Measurements from ENCODE around the gene TGFBR3.
"Not testable (repeated sequence)": the region's sequence is repeated elsewhere in the genome, so short reads cannot be mapped to it uniquely, and the experiment has no call there.

Gene TGFBR3

DNA sequence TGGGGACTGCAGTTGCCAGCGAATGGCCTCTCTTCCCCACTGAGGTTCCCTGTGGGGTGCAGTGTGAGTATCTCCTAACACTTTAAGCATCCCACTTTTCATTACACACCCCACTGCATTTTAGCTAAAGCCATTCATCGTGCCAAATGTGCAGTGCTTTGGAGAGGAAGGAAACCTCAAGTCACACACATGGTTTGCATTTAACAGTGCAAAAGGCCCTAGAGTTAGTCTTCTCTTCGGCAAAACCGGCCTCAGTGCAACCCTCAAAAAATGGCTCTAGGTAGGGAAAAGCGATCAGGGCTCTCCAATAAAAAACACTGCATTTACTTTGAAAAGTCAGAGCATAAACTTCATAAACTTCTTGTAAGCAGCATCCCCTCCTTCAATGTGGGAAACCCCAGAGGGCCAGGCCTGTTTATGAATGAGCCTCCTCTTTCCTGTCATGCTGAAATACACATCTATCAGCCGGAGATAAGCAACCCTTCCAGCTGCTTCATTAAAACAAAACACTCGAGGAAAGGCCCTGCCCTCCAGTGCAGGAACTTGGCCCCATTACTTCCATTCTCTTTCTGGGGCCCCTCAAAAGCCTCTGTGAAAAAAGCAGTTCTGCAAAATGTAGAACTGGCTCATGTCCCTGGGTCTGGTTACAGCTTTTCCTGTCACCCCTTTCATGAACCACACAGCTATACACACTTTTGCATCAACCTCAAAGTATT is 201.3 kb downstream of the TGFBR3 start:
- no peak for DNase-seq (ENCODE audit: low read depth in 2 of 2)

DNA sequence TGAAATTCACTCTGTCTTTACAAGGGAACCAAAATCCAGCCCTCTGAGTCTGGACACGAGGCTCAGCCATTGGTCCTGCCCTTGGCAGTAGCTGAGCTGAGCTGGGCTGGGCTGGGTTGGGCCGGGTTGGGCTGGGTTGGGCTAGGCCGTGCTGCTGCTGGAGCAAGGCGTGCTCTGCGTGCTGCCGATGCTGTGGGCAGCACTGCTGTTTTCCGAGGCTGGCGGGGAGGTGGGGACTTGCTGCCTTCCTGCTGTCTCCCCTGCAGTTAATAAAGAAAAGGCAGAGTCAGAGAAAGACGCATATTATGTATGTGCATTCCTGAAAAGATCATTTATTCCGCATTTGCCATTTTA is 202.4 kb downstream of the TGFBR3 start:
- DNase-seq (ENCODE audit: low read depth in 2 of 2): no peak

DNA sequence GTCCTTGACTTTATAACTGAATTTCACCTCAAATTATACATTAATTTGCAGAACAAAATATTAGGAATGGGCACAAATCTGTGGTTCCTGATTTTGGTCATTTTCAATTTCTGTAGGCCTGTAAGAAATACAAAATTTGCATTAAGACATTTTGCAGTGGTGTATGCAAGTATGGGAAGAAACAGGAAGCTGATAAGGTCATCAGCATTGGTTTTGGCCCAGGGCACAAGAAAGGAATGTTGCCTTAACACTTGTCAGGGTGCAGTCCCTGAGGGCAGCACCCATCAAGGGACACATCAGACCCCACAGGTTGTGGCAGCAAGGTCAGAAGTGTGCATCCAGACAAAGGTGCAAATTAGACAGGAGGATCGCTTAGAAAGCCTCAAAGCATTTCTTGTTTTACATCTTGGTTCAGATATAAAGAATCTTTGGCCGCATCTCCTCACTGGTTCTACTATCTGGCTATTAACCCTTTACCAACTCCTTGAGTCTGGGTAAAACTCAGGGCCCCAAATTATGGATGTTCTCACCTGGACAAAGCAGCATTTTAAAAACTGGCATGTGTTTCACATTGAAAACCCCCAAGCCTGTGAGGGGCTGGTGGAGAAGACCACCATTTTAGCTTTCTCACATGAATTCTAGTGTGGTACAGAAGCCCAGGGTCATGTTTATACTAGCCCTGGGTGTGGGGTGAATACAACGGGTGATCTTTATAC is 202.9 kb downstream of the TGFBR3 start:
- DNase-seq (ENCODE audit: low read depth in 2 of 2): no peak

DNA sequence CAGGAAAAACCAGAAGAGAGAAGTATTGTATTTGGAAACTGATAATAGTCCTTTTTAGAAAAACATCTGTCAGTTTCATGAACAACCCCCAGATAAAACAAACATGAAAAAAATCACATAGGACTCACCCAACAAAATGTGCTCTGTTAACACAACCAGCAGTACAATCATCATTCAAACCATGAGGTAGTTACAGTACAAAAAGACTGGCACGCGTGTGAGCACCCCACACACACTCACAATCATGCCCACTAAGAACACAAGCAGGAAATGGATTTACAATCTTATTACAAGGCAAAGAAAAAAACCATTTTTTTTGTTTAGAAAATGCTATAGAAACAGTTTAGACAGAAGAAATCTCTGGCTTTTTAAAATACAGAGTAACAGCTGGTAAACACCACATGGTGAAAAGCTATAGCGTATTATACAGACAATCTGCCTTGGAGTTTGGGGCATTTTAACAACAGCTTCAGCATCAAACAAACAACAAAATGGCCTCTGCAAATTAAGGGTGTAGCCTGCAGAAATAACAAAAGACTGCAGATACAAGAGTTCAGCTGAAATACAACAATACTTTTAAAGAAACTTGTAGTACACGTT is 205.3 kb downstream of the TGFBR3 start:
- DNase-seq (ENCODE audit: low read depth in 2 of 2): no peak

DNA sequence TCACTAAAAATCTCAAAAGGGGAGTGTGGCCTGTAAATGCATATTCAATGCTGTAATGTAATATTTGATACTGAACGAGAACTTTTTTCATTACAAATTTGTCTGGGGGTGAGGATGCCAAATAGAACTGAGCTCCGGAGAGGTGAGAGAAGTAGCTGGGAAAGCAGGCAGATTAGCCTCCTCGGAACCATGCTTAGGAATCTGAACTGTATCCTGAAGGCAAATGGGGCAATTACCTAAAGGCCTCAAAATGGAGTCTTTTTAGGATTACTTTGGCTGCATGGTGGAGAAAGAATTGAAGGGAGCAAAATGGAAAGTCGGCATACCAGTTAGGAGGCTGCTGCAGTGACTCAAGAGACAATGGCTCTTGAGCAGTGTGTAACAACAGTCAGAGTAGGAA is 206.5 kb downstream of the TGFBR3 start:
- no peak for DNase-seq (ENCODE audit: low read depth in 2 of 2)

DNA sequence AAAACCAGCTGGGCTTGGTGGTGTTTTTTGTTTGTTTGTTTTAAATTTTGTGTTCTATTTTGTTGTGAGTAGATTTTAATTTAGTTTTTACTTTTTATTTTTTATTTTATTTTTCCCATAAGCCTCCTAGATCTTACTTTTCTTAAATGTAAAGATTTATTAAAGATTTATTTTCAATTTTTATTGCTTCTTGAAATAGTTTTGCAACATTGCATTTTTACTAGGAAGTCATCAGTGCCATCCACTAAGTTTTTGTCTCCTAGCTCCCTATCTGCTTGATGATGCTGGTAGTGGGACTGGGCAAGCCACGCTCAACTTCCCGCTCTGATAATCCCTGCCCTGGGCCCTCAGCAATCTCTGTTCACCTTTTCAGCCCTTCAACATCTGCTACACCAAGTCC is 209.9 kb downstream of the TGFBR3 start:
- DNase-seq (ENCODE audit: low read depth in 2 of 2): no peak

DNA sequence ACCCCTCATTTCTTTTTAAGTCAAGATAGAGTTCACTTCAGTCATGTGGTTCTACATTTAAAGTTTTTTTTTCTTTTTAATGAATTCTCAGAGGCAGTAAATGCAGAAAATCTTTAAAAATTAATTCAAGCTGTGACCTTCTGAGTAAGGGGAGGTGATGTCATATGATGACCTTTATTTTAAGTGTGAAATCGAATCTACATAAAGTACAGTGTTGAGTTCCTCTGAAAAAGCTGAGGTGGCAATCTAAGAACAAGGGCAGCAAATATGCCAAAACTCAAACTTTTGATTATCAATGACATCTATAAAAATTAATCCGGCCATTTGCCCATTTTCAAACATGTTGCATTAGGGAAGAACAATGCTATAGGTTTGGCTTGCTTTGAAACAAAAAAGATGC is 211.8 kb downstream of the TGFBR3 start:
- no peak for DNase-seq (ENCODE audit: low read depth in 2 of 2)

DNA sequence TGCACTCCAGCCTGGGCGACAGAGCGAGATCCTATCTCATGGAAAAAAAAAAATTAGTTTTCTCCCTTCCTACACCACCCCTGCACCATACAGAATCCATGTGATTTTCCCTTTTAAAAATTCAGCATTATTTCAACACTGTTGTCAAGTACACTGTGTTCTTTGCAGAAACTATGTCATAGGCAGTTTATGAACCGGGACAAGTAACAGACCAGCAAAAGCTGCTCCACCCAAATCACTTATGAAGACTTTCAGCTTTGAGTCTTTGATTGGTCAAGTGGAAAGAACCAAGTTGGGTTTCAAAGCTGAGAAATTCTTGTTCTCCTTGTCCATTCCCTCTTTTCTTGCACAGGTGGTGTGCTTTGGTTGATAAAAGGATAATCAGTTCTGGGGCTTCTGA is 212.3 kb downstream of the TGFBR3 start:
- DNase-seq (ENCODE audit: low read depth in 2 of 2): no peak

DNA sequence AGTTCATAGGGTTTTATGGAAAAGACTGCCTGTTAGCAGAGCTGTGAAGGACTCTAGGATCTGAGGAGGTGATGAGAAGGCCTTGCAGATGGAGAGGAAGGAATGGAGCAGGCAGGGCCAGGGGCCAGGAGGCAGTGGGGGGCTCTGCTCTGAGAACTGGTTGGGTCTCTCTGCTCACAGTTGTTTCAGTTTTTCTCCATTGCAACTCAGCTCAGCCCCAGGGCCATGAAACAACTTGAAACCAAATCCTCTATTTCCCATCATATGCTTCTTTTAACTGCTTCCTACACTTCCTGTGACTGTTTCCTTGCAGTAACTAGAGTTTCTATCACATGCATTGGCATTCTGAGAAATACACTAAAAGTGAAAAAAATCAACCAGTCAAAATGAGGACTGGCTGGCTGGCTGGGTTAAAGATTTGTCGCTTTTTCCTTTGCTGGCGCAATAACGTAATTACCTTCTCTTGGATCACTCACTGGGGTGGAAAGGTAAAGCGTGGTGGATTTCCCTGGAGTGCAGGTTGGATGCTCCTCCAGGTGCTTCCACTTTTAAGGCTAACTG is 213.3 kb downstream of the TGFBR3 start:
- no peak for DNase-seq (ENCODE audit: low read depth in 2 of 2)

DNA sequence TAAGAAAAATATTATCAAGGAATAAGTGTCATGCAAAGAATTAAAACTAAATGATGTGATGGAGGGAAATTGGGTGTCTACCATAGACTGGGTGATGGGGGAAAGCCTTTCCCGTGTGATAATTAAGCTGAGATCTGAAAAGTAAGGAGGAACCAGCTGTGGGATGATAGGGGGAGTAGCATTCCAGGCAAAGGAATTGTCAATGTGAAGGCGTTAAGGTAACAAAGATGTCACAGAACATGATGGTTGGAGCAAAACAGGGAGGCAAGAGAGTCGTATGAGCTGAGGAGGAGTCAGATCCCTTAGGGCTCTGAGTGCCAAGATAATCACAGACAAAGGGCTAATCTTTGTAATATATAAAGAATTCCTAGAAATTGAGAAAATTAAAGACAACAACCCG is 215.2 kb downstream of the TGFBR3 start:
- no peak for DNase-seq (ENCODE audit: low read depth in 2 of 2)

DNA sequence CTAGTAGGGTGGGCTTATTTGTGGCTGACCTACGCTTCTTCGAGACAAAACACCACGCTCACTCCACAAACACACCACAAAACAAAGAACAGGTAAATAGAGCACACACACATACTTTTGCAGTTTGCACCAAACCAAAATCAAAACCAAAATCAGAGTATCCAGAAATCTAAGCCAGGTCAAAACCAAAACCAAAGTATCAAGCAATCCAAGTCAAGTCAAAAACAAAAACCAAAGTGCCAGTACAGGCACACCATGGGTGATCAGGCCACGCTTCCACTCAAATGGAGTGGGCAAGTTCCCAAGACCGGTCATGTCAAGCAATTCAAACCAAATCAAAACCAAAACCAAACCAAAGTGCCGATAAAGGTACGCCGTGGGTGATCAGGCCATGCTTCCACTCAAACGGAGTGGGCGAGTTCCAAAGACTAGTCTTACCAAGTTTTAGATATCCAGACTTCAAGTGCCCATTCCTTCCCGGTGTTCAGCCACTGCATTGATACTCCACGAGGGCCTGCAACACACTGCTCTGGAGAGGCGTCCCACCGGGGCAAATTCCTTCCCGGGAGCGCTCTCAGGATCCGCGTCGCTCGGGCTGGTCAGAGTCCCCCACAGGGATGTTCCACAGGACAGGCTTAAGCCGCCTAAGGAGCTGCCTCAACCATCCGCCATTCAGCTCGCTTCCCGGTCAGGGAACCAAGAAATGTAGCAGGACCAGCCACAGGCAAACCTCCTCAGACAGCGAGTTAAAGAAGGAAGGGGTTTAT is 216.2 kb downstream of the TGFBR3 start:
- DNase-seq (ENCODE audit: low read depth in 2 of 2): no peak

DNA sequence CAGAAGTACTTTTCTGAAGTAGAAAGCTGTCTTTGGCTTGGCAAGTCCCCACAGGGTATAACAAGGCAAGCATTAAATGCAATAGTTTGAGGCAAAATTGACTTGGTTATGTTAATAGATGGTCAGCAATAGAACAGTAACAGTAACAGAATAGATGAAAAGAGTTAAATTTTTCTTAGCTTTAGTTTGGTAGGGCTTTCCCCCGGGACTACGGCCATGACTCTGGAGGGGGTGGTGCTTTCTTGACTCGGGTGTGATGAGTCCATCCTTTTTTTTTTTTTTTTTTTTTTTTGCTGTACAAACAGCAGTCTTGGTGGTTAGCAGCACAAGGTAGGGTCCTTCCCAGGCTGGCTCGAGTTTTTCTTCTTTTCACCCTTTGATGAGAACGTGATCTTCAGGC is 219.3 kb downstream of the TGFBR3 start:
- DNase-seq (ENCODE audit: low read depth in 2 of 2): not testable (repeated sequence)

DNA sequence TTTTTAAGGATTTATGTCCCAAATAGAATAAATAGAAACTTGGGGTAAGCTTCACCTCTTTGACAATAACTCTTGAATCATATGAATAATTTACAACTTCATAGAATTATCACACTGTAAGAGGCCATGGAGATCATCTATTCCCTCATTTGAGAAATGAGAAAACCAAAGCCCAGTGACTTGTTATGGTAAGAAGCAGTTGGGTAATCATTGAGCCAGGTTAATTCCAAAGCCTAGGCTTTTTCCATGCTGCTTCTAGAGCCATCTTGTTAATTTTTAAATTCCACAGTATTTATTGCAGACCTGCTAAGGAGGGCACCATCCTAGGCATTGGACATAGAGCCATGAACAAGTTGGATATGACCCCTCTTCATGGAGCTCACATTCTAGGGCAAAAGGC is 224.8 kb downstream of the TGFBR3 start:
- DNase-seq (ENCODE audit: low read depth in 2 of 2): no peak

DNA sequence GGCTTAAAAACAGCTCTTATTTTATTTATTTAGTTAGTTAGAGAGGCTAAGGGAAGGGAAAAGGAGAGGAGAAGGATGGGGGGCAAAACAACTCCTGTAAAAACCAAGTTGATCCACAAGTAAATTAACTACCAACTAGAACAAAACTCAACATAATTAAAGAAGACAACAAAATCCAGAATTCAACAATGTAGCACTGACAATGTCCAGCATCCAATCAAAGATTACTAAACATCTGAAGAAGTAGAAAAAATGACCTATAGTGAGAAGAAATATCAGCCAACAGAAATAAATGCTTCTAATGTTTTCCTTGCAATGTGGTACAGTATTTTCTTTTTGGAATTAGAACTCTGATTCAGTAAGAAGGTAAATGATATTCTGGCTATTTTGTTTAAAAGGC is 225.2 kb downstream of the TGFBR3 start:
- no peak for DNase-seq (ENCODE audit: low read depth in 2 of 2)

DNA sequence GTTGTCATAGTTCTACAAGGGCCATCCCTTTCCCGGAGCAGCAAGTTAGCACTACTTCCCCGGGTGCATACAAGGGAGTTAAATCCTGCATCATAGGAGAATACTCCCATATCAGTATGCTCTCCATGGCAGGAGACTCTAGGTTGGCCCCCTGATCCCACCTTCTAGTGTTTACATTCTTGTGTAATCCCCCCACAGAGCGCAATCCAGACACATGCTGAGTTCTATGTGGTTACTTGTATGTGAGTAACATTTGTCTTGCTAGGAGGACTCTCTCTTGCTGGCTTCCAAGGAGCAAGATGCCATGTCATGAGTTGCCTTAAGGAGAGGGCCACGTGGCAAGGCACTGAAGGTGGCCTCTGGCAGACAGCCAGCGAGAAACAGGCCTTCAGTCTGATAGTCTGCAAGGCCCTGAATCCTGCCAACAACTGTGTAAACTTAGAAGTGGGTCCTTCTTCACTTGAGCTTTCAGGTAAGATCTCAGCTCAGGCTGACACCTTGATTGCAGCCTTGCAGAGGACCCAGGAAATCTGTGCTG is 230.0 kb downstream of the TGFBR3 start:
- no peak for DNase-seq (ENCODE audit: low read depth in 2 of 2)

DNA sequence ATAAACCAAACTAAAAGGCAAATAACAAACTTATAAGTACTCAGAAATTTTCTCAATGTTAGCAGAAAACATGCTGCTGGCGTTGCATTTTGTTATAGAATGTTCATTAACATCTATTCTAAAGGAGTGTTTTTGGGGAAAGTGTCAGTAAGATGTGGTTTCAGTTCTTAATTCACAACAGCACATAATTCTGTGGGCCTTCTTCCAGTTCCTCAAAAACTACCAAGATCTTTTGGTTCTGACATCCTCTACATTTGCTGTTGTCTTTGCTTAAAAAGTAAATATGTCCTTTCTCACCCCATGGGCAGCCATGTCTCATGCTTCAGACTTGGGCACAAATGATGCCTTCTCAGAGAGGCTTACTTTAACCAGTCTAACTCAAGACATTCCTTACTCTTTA is 232.8 kb downstream of the TGFBR3 start:
- DNase-seq (ENCODE audit: low read depth in 2 of 2): no peak

DNA sequence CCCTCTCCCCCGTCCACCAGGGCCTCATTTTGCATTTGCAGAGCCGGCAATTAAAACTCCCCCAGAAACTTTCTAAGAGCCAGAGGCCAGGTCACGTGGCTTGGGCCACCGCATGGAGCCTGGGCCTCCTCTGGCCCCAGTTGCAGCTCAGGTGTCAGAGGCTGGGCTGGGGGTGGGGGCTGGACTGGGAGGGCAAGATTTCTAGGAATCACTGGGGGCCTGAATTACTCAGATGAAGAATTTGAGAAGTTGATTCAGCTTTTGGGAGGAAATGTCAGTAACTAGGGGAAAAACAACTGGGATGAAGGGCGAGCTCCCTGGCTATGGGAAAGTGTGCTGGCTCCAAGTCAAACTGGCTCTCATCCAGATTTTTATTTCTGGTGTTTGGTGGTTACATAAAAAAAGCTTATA is 234.3 kb downstream of the TGFBR3 start:
- no peak for DNase-seq (ENCODE audit: low read depth in 2 of 2)

DNA sequence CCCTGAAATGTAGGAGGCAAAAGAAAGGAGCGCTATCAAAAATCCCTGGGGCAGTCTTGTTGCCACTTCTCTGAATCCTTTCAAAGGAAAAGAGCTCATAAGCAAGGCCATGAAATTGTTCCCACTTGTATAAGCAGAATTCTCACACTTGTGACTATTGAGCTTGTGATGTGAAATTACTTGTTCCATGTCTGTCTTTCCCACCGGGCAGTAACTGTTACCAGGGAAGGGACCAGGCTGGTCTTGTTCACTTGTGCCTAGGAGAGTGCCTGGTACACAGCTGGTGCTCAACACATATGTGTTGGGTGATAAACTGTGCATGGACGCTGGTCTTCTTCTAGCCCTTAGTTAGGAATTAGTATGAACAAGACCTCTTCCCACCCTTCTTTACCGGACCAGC is 234.7 kb downstream of the TGFBR3 start:
- DNase-seq (ENCODE audit: low read depth in 2 of 2): no peak

DNA sequence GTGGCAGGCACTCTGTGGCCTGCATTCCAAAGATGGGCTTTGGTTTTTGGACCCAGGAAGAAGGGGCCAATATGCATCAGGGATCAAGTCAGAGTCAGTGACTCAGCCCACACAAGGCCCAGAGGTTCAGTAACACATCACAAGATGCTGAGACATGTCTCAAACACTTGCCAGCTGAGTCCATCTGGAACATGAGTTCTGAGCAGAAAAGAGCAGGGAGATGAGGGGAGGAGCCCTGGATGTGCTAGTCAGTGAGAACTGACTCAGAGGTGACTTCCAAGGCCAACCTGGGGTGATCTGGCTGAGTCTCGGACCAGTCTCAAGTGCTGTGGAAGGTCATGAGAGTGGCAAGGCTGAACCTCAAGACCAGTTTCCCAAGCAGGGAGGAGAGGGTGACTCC is 235.2 kb downstream of the TGFBR3 start:
- DNase-seq (ENCODE audit: low read depth in 2 of 2): no peak

DNA sequence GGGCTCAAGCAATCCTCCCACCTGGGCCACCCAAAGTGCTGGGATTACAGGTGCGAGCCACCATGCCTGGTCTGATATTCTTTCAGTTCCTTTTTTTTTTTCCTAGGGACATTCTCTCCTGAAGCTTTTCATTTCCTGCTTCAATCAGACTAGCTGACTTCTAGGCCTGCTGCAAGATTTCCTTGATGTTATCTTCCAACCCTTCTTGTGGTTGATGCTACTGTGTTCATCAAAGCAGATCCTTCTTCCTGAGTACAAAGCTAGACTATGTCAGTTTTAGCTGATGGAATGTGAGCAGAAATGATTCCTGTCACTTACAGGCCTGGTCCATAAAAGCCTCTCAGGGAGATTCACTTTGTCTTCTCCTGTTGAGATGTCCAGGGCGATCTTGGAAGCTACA is 238.9 kb downstream of the TGFBR3 start:
- no peak for DNase-seq (ENCODE audit: low read depth in 2 of 2)

DNA sequence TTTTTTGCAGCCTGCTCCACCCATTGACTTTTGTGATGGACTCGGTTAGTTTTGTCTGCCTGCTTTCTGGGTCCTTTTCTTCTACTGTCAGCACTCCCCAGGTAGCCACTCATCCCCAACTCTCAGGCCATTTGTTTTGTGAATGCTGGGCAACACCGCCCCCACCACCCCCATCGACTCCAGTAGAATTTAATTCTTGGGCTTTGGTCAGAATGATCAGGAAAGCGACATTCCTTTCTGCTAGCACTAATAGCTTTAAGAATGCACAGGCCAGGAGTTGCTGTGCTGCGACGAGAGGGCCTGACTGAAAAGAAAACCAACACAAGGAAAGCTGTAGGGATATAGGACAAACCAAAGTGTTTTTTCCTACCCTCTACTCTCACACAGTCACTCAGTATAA is 240.9 kb downstream of the TGFBR3 start:
- DNase-seq (ENCODE audit: low read depth in 2 of 2): no peak

DNA sequence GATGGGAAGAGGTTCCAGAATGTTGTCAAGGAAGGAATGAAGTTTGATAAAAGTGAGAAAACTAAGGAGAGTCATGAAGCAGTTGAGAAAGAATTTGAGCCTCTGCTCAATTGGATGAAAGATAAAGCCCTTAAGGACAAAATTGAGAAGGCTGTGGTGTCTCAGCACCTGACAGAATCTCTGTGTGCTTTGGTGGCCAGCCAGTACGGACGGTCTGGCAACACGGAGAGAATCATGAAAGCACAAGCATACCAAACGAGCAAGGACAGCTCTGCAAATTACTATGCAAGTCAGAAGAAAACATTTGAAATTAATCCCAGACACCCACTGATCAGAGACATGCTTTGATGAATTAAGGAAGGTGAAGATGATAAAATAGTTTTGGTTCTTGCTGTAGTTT is 242.5 kb downstream of the TGFBR3 start:
- no peak for DNase-seq (ENCODE audit: low read depth in 2 of 2)
